CD4-positive, alpha-beta T cell treated with Interleukin-1 beta for 1 hour (primary cell): Measurements from ENCODE around the gene HOXC4.

Experiments
- DNase-seq, 2 donors: peaks; one replicate each; pipeline ENCODE4 v3.0.0-alpha.2; 2020 to 2022

HOXC4 gene

GRCh38 chr12:54016051-54016450 is 37.6 kb upstream of the HOXC4 start:
- DNase-seq, result no peak

GRCh38 chr12:54016478-54016964 is 37.1 kb upstream of the HOXC4 start:
- no peak for DNase-seq

GRCh38 chr12:54017027-54017788 is 36.4 kb upstream of the HOXC4 start:
- DNase-seq, result no peak

GRCh38 chr12:54017878-54018467 is 35.7 kb upstream of the HOXC4 start:
- peak; percentile 82 to 87 for DNase-seq

- no peak for DNase-seq
These were observed 35.1 kb upstream of the HOXC4 start for GRCh38 chr12:54018468-54018984.

- no peak for DNase-seq
These were observed 34.4 kb upstream of the HOXC4 start for GRCh38 chr12:54019091-54019811.

GRCh38 chr12:54019924-54020590 is 33.6 kb upstream of the HOXC4 start:
- DNase-seq, result no peak

- DNase-seq, result no peak
These were observed 32.8 kb upstream of the HOXC4 start for GRCh38 chr12:54020591-54021405.

GRCh38 chr12:54021432-54022013 is 32.1 kb upstream of the HOXC4 start:
- DNase-seq, result no peak

- no peak for DNase-seq
These were observed 30.4 kb upstream of the HOXC4 start for GRCh38 chr12:54022960-54023884.

GRCh38 chr12:54024127-54024526 is 29.5 kb upstream of the HOXC4 start:
- no peak for DNase-seq

GRCh38 chr12:54024581-54025305 is 28.9 kb upstream of the HOXC4 start:
- no peak for DNase-seq

- DNase-seq, result no peak
These were observed 27.9 kb upstream of the HOXC4 start for GRCh38 chr12:54025499-54026405.

GRCh38 chr12:54026640-54027441 is 26.8 kb upstream of the HOXC4 start:
- DNase-seq, result no peak

- DNase-seq, result no peak
These were observed 26.2 kb upstream of the HOXC4 start for GRCh38 chr12:54027442-54027786.

- DNase-seq, result no peak
These were observed 25.1 kb upstream of the HOXC4 start, which contains the start of gene HOXC6 for GRCh38 chr12:54028314-54029201. TSS of gene HOXC6 (plus strand) at chr12:54028440. CDS start at chr12:54028522, 82 bp downstream.
